Suprapubic skin (tissue), 4 donors: ENCODE results near the gene CFAP65. TPM values are rescaled to one million over a fixed set of nuclear protein-coding genes. Genes with fewer than 3 reads are reported as not detected.

Source experiments
- DNase-seq, 2 donors: peaks; one replicate each; pipeline ENCODE4 v3.0.0-alpha.2; 2019; ENCODE audit warnings: low spot score in 2 of 2
- H3K27ac ChIP-seq: fragments of 200-600 bp; sonication (generic); one replicate; pipeline ENCODE4 v1.5.1; 2019
- H3K27me3 ChIP-seq: fragments of 200-600 bp; sonication (generic); one replicate; pipeline ENCODE4 v1.5.1; 2019
- H3K36me3 ChIP-seq: fragments of 200-600 bp; sonication (generic); one replicate; pipeline ENCODE4 v1.5.1; 2019
- H3K4me1 ChIP-seq: fragments of 200-600 bp; sonication (generic); one replicate; pipeline ENCODE4 v1.5.1; 2019
- H3K4me3 ChIP-seq: fragments of 200-600 bp; sonication (generic); one replicate; pipeline ENCODE4 v1.5.1; 2019; ENCODE audit warnings: mild to moderate bottlenecking
- H3K9me3 ChIP-seq: fragments of 200-600 bp; sonication (generic); one replicate; pipeline ENCODE4 v1.5.1; 2019
- CTCF ChIP-seq, 2 donors: fragments of 200-600 bp in 1 of 2; fragments of 450-650 bp in 1 of 2; sonication (generic) in 1 of 2; IDR thresholded peaks; one replicate each; pipeline ENCODE4 v1.5.1; 2016 to 2019; ENCODE audit warnings: antibody characterized with exemption in 2 of 2, mild to moderate bottlenecking in 1 of 2, moderate library complexity in 1 of 2
- EP300 ChIP-seq: sonication (generic); formaldehyde crosslinking; IDR thresholded peaks from one replicate; pipeline ENCODE4 v1.6.1; 2017; ENCODE audit warnings: antibody characterized with exemption
- POLR2A ChIP-seq, 2 donors: fragments of 450-650 bp; IDR thresholded peaks; one replicate each; pipeline ENCODE4 v1.6.1; 2017; ENCODE audit warnings: antibody characterized with exemption in 2 of 2, mild to moderate bottlenecking in 2 of 2, moderate library complexity in 2 of 2
- POLR2AphosphoS5 ChIP-seq, 3 donors: sonication (generic); formaldehyde crosslinking; IDR thresholded peaks; one replicate each; pipeline ENCODE4 v1.6.1; 2017; ENCODE audit warnings: antibody characterized with exemption in 3 of 3
- WGBS: methylation state at CpG from one replicate; pipeline ENCODE4 v1.1.5; 2018; 5-methylcytosine and 5-hydroxymethylcytosine counted together
- total RNA-seq, 4 donors: library from RNA; depleted of rRNA; stranded (reverse); fragments of >200 nt; gene quantifications; one replicate each; pipeline ENCODE4 v1.1.0, GENCODE V29; 2016

The CFAP65 gene
- total RNA-seq, 4 donors from 2014 or later = not detected

- peaks cover 91% of the 10 kb centered on the region for H3K27me3 ChIP-seq
- no peaks in the 10 kb centered on the region for H3K9me3 ChIP-seq
- H3K4me3 ChIP-seq = no peak overlapping the region
- H3K4me1 ChIP-seq = peaks cover 35% of the 10 kb centered on the region
- WGBS = 30% methylated on average over 6 of the region's 9 CpGs
- no peak for DNase-seq
- TF ChIP-seq POLR2AphosphoS5 (IDR thresholded peaks at IDR 0.05) = no peak
- no peak for TF ChIP-seq CTCF (IDR thresholded peaks at IDR 0.05)
- TF ChIP-seq POLR2A (IDR thresholded peaks at IDR 0.05) = no peak
- no peak for TF ChIP-seq EP300
- H3K36me3 ChIP-seq = no peaks in the 10 kb centered on the region
- H3K27ac ChIP-seq = no peak overlapping the region
Measured at GRCh38 chr2:218999881-219000568, 41.3 kb downstream of the CFAP65 start.

GRCh38 chr2:218999021-218999880, 42.1 kb downstream of the CFAP65 start:
- Histone ChIP-seq H3K27ac (no peak overlapping the region), H3K27me3 (peaks cover 91% of the 10 kb centered on the region)

GRCh38 chr2:218998414-218999002, 42.8 kb downstream of the CFAP65 start:
- H3K4me1 ChIP-seq = peaks cover 42% of the 10 kb centered on the region
- TF ChIP-seq POLR2AphosphoS5 (IDR thresholded peaks at IDR 0.05) (no peak), CTCF (IDR thresholded peaks at IDR 0.05) (no peak), EP300 (no peak), POLR2A (IDR thresholded peaks at IDR 0.05) (no peak)
- no peak for DNase-seq
- no peaks in the 10 kb centered on the region for H3K9me3 ChIP-seq
- peaks cover 91% of the 10 kb centered on the region for H3K27me3 ChIP-seq
- no peak overlapping the region for H3K4me3 ChIP-seq
- no peaks in the 10 kb centered on the region for H3K36me3 ChIP-seq
- WGBS = 69% methylated on average over 12 of the region's 12 CpGs
- H3K27ac ChIP-seq = no peak overlapping the region

More at GRCh38 chr2:218999021-218999880, 42.1 kb downstream of the CFAP65 start:
- Histone ChIP-seq H3K4me3 (no peak overlapping the region), H3K36me3 (no peaks in the 10 kb centered on the region), H3K4me1 (peaks cover 35% of the 10 kb centered on the region), H3K9me3 (no peaks in the 10 kb centered on the region)
- TF ChIP-seq POLR2AphosphoS5 (IDR thresholded peaks at IDR 0.05) (no peak), EP300 (no peak), POLR2A (IDR thresholded peaks at IDR 0.05) (no peak), CTCF (IDR thresholded peaks at IDR 0.05) (no peak)
- WGBS = 63% methylated on average over 9 of the region's 10 CpGs
- DNase-seq = no peak

- TF ChIP-seq CTCF (IDR thresholded peaks at IDR 0.05) (no peak), POLR2A (IDR thresholded peaks at IDR 0.05) (no peak), POLR2AphosphoS5 (IDR thresholded peaks at IDR 0.05) (no peak), EP300 (no peak)
- 20% methylated on average over 2 of the region's 2 CpGs for WGBS
- Histone ChIP-seq H3K4me1 (peaks cover 44% of the 10 kb centered on the region), H3K27me3 (peaks cover 91% of the 10 kb centered on the region), H3K4me3 (no peak overlapping the region), H3K27ac (no peak overlapping the region), H3K9me3 (no peaks in the 10 kb centered on the region), H3K36me3 (no peaks in the 10 kb centered on the region)
- no peak for DNase-seq
Measured at GRCh38 chr2:218997731-218998130, 43.6 kb downstream of the CFAP65 start.

GRCh38 chr2:218996937-218997336, 44.4 kb downstream of the CFAP65 start:
- Histone ChIP-seq H3K27me3 (peaks cover 91% of the 10 kb centered on the region), H3K9me3 (no peaks in the 10 kb centered on the region), H3K27ac (no peak overlapping the region), H3K36me3 (no peaks in the 10 kb centered on the region), H3K4me1 (peaks cover 39% of the 10 kb centered on the region), H3K4me3 (no peak overlapping the region)
- no peak for TF ChIP-seq POLR2A (IDR thresholded peaks at IDR 0.05)
- TF ChIP-seq EP300 = no peak
- TF ChIP-seq POLR2AphosphoS5 (IDR thresholded peaks at IDR 0.05) = no peak
- no peak for TF ChIP-seq CTCF (IDR thresholded peaks at IDR 0.05)
- 60% methylated on average over 2 of the region's 4 CpGs for WGBS
- no peak for DNase-seq
